ENCODE results near the gene ZNF556. TPM values are rescaled to one million over a fixed set of nuclear protein-coding genes. Genes with fewer than 3 reads are reported as not detected.

Gene ZNF556
- total and polyA plus RNA-seq, 10 of the 15 experiments (the other 5 are each of a cell fraction or from before 2014, with no cell fraction given), result not detected

DNA sequence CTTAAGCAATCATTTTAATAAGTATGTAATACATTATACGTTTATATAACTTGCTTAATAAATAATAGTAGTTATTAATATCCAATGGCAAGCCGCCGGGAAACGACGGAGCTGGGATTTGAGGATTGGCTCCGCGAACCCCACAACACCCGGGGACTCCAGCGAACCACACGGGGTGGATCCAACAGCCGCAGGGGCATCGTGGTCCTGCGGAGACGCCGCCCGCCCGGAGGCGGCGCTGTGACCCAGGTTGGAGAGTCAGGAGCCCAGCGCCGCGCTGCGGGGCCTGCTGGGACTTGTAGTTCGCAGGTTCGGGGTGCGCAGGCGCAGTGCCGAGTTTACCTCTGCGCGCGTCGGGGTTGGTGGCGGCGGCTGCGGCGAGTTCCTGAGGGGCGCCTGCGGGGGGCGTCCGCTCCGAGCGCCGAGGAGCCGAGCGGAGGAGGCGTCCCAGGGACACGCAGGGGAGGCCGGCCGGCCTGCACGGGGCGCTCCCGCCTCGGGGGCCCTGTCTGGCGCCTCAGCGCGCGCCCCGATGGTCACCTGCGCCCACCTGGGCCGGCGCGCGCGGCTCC is 47.5 kb upstream of the ZNF556 start, which contains the start of gene ZNF554 (continued):
- TF ChIP-seq, protein P1, sequence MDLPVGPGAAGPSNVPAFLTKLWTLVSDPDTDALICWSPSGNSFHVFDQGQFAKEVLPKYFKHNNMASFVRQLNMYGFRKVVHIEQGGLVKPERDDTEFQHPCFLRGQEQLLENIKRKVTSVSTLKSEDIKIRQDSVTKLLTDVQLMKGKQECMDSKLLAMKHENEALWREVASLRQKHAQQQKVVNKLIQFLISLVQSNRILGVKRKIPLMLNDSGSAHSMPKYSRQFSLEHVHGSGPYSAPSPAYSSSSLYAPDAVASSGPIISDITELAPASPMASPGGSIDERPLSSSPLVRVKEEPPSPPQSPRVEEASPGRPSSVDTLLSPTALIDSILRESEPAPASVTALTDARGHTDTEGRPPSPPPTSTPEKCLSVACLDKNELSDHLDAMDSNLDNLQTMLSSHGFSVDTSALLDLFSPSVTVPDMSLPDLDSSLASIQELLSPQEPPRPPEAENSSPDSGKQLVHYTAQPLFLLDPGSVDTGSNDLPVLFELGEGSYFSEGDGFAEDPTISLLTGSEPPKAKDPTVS (IDR thresholded peaks at IDR 0.05; ENCODE audit: low read depth, low read length), result no peak
- peak; percentile 68 for TF ChIP-seq ZNF207 (IDR thresholded peaks at IDR 0.05; ENCODE audit: borderline replicate concordance)
- no peak for TF ChIP-seq ZNF274 (IDR thresholded peaks at IDR 0.05; ENCODE audit: insufficient read depth, insufficient read length)
- TF ChIP-seq SREBF2 (IDR thresholded peaks at IDR 0.05; ENCODE audit: low read length), result no peak
- peak; percentile 95 for TF ChIP-seq SIX5 (IDR thresholded peaks at IDR 0.05; ENCODE audit: low read depth, low read length, severe bottlenecking)
- peak; percentile 83 for TF ChIP-seq SREBF1 (IDR thresholded peaks at IDR 0.05; ENCODE audit: low read length)
- TF ChIP-seq BRCA1 (IDR thresholded peaks at IDR 0.05; ENCODE audit: low read depth, low read length), result no peak
- TF ChIP-seq FOXM1 (IDR thresholded peaks at IDR 0.05; ENCODE audit: low read depth, low read length), result no peak
- TF ChIP-seq ZZZ3 (IDR thresholded peaks at IDR 0.05; ENCODE audit: control insufficient read depth, insufficient read length, low read depth), result no peak
- peak; percentile 90 for TF ChIP-seq RELA (IDR thresholded peaks at IDR 0.05; ENCODE audit: borderline replicate concordance, partially characterized antibody)
- TF ChIP-seq TARDBP (IDR thresholded peaks at IDR 0.05; ENCODE audit: borderline replicate concordance), result peak; percentile 94
- TF ChIP-seq POLR2AphosphoS2 (IDR thresholded peaks at IDR 0.05; ENCODE audit: low read depth, low read length), result no peak
- TF ChIP-seq RCOR1 (conservative IDR thresholded peaks at IDR 0.05; ENCODE audit: low read depth, low read length), result no peak
- peak; percentile 50; the same call in 1 of the 2 replicates for TF ChIP-seq RAD21 (IDR thresholded peaks at IDR 0.05; ENCODE audit: insufficient read depth, low read depth, low read length)
- peak; percentile 21 for TF ChIP-seq HDAC6 (IDR thresholded peaks at IDR 0.05; ENCODE audit: unreplicated experiment)
- peak; percentile 76 for TF ChIP-seq NR2C1 (IDR thresholded peaks at IDR 0.05)
- peak; percentile 91 for TF ChIP-seq YY1 (IDR thresholded peaks at IDR 0.05; ENCODE audit: low read depth, low read length)
- TF ChIP-seq IRF4 (IDR thresholded peaks at IDR 0.05; ENCODE audit: low read depth, low read length), result peak; percentile 33; the same call in 1 of the 2 replicates
- TF ChIP-seq MTA3 (IDR thresholded peaks at IDR 0.05; ENCODE audit: borderline replicate concordance, low read length), result no peak
- TF ChIP-seq KLF5 (IDR thresholded peaks at IDR 0.05; ENCODE audit: partially characterized antibody), result peak; percentile 85
- TF ChIP-seq SPI1 (IDR thresholded peaks at IDR 0.05; ENCODE audit: borderline replicate concordance, insufficient read depth, low read depth, low read length), result no peak
- no peak for TF ChIP-seq CBX5 (IDR thresholded peaks at IDR 0.05; ENCODE audit: low read depth)
- 0 out of 2 replicates have a peak, but pooled peaks have one; percentile 47 for TF ChIP-seq MEF2A (IDR thresholded peaks at IDR 0.05; ENCODE audit: insufficient read depth, low read depth, low read length)
- peak; percentile 61 for TF ChIP-seq TCF12 (IDR thresholded peaks at IDR 0.05; ENCODE audit: low read depth, low read length)
- no peak for TF ChIP-seq HDAC2 (IDR thresholded peaks at IDR 0.05)
- peak; percentile 73; the same call in 1 of the 2 replicates for TF ChIP-seq DPF2 (IDR thresholded peaks at IDR 0.05)
- TF ChIP-seq RB1 (IDR thresholded peaks at IDR 0.05; ENCODE audit: borderline replicate concordance), result peak; percentile 73; the same call in 1 of the 2 replicates
- TF ChIP-seq SMARCA5 (IDR thresholded peaks at IDR 0.05), result peak; percentile 77
- TF ChIP-seq ZSCAN29 (IDR thresholded peaks at IDR 0.05), result no peak
- TF ChIP-seq ZBED1 (IDR thresholded peaks at IDR 0.05; ENCODE audit: borderline replicate concordance), result no peak
- TF ChIP-seq RAD51 (IDR thresholded peaks at IDR 0.05), result no peak
- TF ChIP-seq PML (IDR thresholded peaks at IDR 0.05; ENCODE audit: low read length), result no peak
- TF ChIP-seq, protein P2, sequence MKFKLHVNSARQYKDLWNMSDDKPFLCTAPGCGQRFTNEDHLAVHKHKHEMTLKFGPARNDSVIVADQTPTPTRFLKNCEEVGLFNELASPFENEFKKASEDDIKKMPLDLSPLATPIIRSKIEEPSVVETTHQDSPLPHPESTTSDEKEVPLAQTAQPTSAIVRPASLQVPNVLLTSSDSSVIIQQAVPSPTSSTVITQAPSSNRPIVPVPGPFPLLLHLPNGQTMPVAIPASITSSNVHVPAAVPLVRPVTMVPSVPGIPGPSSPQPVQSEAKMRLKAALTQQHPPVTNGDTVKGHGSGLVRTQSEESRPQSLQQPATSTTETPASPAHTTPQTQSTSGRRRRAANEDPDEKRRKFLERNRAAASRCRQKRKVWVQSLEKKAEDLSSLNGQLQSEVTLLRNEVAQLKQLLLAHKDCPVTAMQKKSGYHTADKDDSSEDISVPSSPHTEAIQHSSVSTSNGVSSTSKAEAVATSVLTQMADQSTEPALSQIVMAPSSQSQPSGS (IDR thresholded peaks at IDR 0.05; ENCODE audit: low read length), result no peak

All from GM12878 (cell line).